Endothelial cell (in vitro differentiated cells): ENCODE data around the gene CDK16. TPM values are rescaled to one million over a fixed set of nuclear protein-coding genes. Genes with fewer than 3 reads are reported as not detected.

Experiments
- DNase-seq: peaks from one replicate; pipeline ENCODE4 v3.0.0; 2021; ENCODE audit warnings: low spot score
- H3K27ac Mint-ChIP-seq: one replicate; pipeline ENCODE4 v1.8.0; 2021; ENCODE audit warnings: mixed read lengths, inconsistent platforms; ENCODE audit not compliant: unreplicated experiment
- H3K27me3 Mint-ChIP-seq: one replicate; pipeline ENCODE4 v1.8.0; 2021; ENCODE audit warnings: mild to moderate bottlenecking, moderate library complexity, mixed read lengths, inconsistent platforms; ENCODE audit not compliant: unreplicated experiment
- H3K36me3 Mint-ChIP-seq: one replicate; pipeline ENCODE4 v1.8.0; 2021; ENCODE audit warnings: mild to moderate bottlenecking, low read depth, mixed read lengths, inconsistent platforms; ENCODE audit not compliant: unreplicated experiment
- H3K4me1 Mint-ChIP-seq: one replicate; pipeline ENCODE4 v1.8.0; 2021; ENCODE audit warnings: mild to moderate bottlenecking, mixed read lengths, inconsistent platforms; ENCODE audit not compliant: unreplicated experiment
- H3K4me3 Mint-ChIP-seq: one replicate; pipeline ENCODE4 v1.8.0; 2021; ENCODE audit warnings: mild to moderate bottlenecking, mixed read lengths, inconsistent platforms; ENCODE audit not compliant: unreplicated experiment
- H3K9me3 Mint-ChIP-seq: one replicate; pipeline ENCODE4 v1.8.0; 2021; ENCODE audit warnings: mixed read lengths, inconsistent platforms; ENCODE audit not compliant: unreplicated experiment
- total RNA-seq: library from RNA; stranded (reverse); fragmentation: NEBNext Ultra II Directional; extraction: Animal tissue kit (Norgen Biotek cat#: 25700); gene quantifications from one replicate; pipeline ENCODE4 v1.2.1, GENCODE V29; 2021; ENCODE audit not compliant: unreplicated experiment
- TF ChIP-seq, protein P1 (sequence below): fragments of 200-600 bp; sonication (generic); IDR thresholded peaks from one replicate; pipeline ENCODE4 v1.5.0; 2021; ENCODE audit warnings: antibody characterized with exemption; ENCODE audit not compliant: unreplicated experiment

The CDK16 gene
- total RNA-seq, 1 donor from 2014 or later = 103 TPM

GRCh38 chrX:47194194-47194787 lies 24.2 kb upstream of the CDK16 start:
- H3K4me1 Mint-ChIP-seq = peaks cover 19% of the 10 kb centered on the region

GRCh38 chrX:47196098-47196497 lies 22.4 kb upstream of the CDK16 start:
- H3K4me3 Mint-ChIP-seq = peak overlapping the region; percentile 86
- H3K4me1 Mint-ChIP-seq = peaks cover 19% of the 10 kb centered on the region
- H3K27me3 Mint-ChIP-seq = peaks cover 8% of the 10 kb centered on the region
- peak overlapping the region; percentile 81 for H3K27ac Mint-ChIP-seq
- H3K9me3 Mint-ChIP-seq = no peaks in the 10 kb centered on the region
- DNase-seq = no peak
- peaks cover 11% of the 10 kb centered on the region for H3K36me3 Mint-ChIP-seq
- TF ChIP-seq, protein P1, sequence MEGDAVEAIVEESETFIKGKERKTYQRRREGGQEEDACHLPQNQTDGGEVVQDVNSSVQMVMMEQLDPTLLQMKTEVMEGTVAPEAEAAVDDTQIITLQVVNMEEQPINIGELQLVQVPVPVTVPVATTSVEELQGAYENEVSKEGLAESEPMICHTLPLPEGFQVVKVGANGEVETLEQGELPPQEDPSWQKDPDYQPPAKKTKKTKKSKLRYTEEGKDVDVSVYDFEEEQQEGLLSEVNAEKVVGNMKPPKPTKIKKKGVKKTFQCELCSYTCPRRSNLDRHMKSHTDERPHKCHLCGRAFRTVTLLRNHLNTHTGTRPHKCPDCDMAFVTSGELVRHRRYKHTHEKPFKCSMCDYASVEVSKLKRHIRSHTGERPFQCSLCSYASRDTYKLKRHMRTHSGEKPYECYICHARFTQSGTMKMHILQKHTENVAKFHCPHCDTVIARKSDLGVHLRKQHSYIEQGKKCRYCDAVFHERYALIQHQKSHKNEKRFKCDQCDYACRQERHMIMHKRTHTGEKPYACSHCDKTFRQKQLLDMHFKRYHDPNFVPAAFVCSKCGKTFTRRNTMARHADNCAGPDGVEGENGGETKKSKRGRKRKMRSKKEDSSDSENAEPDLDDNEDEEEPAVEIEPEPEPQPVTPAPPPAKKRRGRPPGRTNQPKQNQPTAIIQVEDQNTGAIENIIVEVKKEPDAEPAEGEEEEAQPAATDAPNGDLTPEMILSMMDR = no peak

More at GRCh38 chrX:47194194-47194787, 24.2 kb upstream of the CDK16 start:
- H3K4me3 Mint-ChIP-seq = peak overlapping the region; percentile 95
- H3K36me3 Mint-ChIP-seq = peaks cover 7% of the 10 kb centered on the region
- TF ChIP-seq, protein P1 = no peak
- peaks cover 7% of the 10 kb centered on the region for H3K27me3 Mint-ChIP-seq
- peak overlapping the region; percentile 94 for H3K27ac Mint-ChIP-seq
- H3K9me3 Mint-ChIP-seq = no peaks in the 10 kb centered on the region
- DNase-seq = no peak

- Mint-ChIP-seq H3K36me3 (peaks cover 23% of the 10 kb centered on the region), H3K9me3 (no peaks in the 10 kb centered on the region), H3K27me3 (peaks cover 8% of the 10 kb centered on the region), H3K4me3 (no peak overlapping the region), H3K4me1 (peaks cover 19% of the 10 kb centered on the region), H3K27ac (no peak overlapping the region)
- TF ChIP-seq, protein P1 = no peak
- DNase-seq = no peak
Measured at GRCh38 chrX:47197526-47197925, 21.0 kb upstream of the CDK16 start.

- Mint-ChIP-seq H3K27me3 (peaks cover 6% of the 10 kb centered on the region), H3K9me3 (no peaks in the 10 kb centered on the region), H3K4me3 (no peak overlapping the region), H3K4me1 (peaks cover 19% of the 10 kb centered on the region), H3K27ac (no peak overlapping the region), H3K36me3 (peaks cover 23% of the 10 kb centered on the region)
- DNase-seq = no peak
- TF ChIP-seq, protein P1 = no peak
Measured at GRCh38 chrX:47198026-47198686, 20.3 kb upstream of the CDK16 start.

DNA sequence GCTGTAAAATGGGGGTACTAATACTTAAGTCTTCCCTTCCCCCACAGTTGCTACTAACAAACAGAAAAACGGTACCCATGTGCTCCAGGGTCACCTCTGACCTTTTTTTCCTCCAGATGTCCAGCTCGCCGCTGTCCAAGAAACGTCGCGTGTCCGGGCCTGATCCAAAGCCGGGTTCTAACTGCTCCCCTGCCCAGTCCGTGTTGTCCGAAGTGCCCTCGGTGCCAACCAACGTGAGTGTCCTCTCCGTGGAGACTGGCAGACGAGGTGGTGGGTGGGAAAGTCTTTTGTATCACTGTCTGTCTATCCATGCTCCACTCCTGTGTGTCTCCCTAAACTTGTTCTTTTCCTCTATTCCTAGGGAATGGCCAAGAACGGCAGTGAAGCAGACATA lies 19.8 kb upstream of the CDK16 start:
- Mint-ChIP-seq H3K4me1 (peaks cover 19% of the 10 kb centered on the region), H3K9me3 (no peaks in the 10 kb centered on the region), H3K36me3 (peaks cover 23% of the 10 kb centered on the region), H3K27ac (no peak overlapping the region), H3K4me3 (no peak overlapping the region), H3K27me3 (peaks cover 5% of the 10 kb centered on the region)
- DNase-seq = no peak
- TF ChIP-seq, protein P1 = no peak
